HepG2 (cell line): ENCODE measurements around the gene PNKP. TPM values are rescaled to one million over a fixed set of nuclear protein-coding genes. Genes with fewer than 3 reads are reported as not detected.
A peak's percentile ranks its signal among the peaks of the same experiment; 100 is the strongest.

Experiments used
- BCL6 ChIP-seq: IDR thresholded peaks from 2 replicates; pipeline ENCODE4 v1.6.1; 2016; ENCODE audit warnings: missing genetic modification reagents, missing compliant biosample characterization
- CENPT ChIP-seq: sonication (generic); formaldehyde crosslinking; IDR thresholded peaks from 2 replicates; pipeline ENCODE4 v1.8.0; 2022; ENCODE audit warnings: low read depth, mild to moderate bottlenecking, moderate library complexity, missing genetic modification reagents
- DNMT1 ChIP-seq: sonication (generic); formaldehyde crosslinking; IDR thresholded peaks from 2 replicates; pipeline ENCODE4 v1.5.1; 2020; ENCODE audit warnings: mild to moderate bottlenecking, missing genetic modification reagents
- DPF2 ChIP-seq: sonication (generic); formaldehyde crosslinking; IDR thresholded peaks from 2 replicates; pipeline ENCODE4 v1.4.0; 2020; ENCODE audit warnings: mild to moderate bottlenecking, low read depth, missing genetic modification reagents, borderline replicate concordance
- FOSL1 ChIP-seq: sonication (generic); formaldehyde crosslinking; IDR thresholded peaks from 2 replicates; pipeline ENCODE4 v1.9.0; 2021; ENCODE audit warnings: missing genetic modification reagents, borderline replicate concordance
- HMG20A ChIP-seq: IDR thresholded peaks from 2 replicates; pipeline ENCODE4 v1.6.1; 2016; ENCODE audit warnings: borderline replicate concordance
- HMG20B ChIP-seq: conservative IDR thresholded peaks from 2 replicates; pipeline ENCODE4 v1.6.1; 2016; ENCODE audit warnings: missing genetic modification reagents, missing compliant biosample characterization
- KLF6 ChIP-seq: IDR thresholded peaks from 2 replicates; pipeline ENCODE4 v1.8.0; 2016; ENCODE audit warnings: missing biosample characterization, missing genetic modification reagents
- PHB2 ChIP-seq: fragments of 450-650 bp; IDR thresholded peaks from 2 replicates; pipeline ENCODE4 v1.6.1; 2018; ENCODE audit not compliant: partially characterized antibody
- PHF8 ChIP-seq: sonication (generic); formaldehyde crosslinking; IDR thresholded peaks from 2 replicates; pipeline ENCODE4 v1.5.0; 2020; ENCODE audit warnings: missing genetic modification reagents
- POLR2AphosphoS2 ChIP-seq: IDR thresholded peaks from 2 replicates; pipeline ENCODE4 v1.6.1; 2011; ENCODE audit warnings: low read depth, low read length, improper control_type of control experiment
- POLR2G ChIP-seq: fragments of 200-400 bp; formaldehyde crosslinking; IDR thresholded peaks from 2 replicates; pipeline ENCODE4 v1.6.1; 2018; ENCODE audit warnings: mild to moderate bottlenecking, low read depth, low read length, moderate library complexity
- REPIN1 ChIP-seq: sonication (generic); formaldehyde crosslinking; IDR thresholded peaks from 2 replicates; pipeline ENCODE4 v1.8.0; 2022; ENCODE audit warnings: missing genetic modification reagents, low read depth, mild to moderate bottlenecking, borderline replicate concordance
- ZFP36L2 ChIP-seq: sonication (generic); formaldehyde crosslinking; IDR thresholded peaks from 2 replicates; pipeline ENCODE4 v1.4.0; 2020; ENCODE audit warnings: missing genetic modification reagents
- ZIK1 ChIP-seq: sonication (generic); formaldehyde crosslinking; IDR thresholded peaks from 2 replicates; pipeline ENCODE4 v1.5.0; 2020; ENCODE audit warnings: mild to moderate bottlenecking, low read depth, missing genetic modification reagents, borderline replicate concordance
- ZNF225 ChIP-seq: sonication (generic); formaldehyde crosslinking; IDR thresholded peaks from 2 replicates; pipeline ENCODE4 v1.4.0; 2020; ENCODE audit warnings: mild to moderate bottlenecking, missing genetic modification reagents
- ZNF235 ChIP-seq: sonication (generic); formaldehyde crosslinking; IDR thresholded peaks from 2 replicates; pipeline ENCODE4 v1.8.1; 2023; ENCODE audit warnings: mild to moderate bottlenecking, missing genetic modification reagents, borderline replicate concordance
- ZNF274 ChIP-seq: sonication (generic); formaldehyde crosslinking; IDR thresholded peaks from 2 replicates; pipeline ENCODE4 v1.5.1; 2020; ENCODE audit warnings: mild to moderate bottlenecking, missing genetic modification reagents
- ZNF615 ChIP-seq: sonication (generic); formaldehyde crosslinking; IDR thresholded peaks from 2 replicates; pipeline ENCODE4 v1.5.0; 2020; ENCODE audit warnings: mild to moderate bottlenecking, missing genetic modification reagents, borderline replicate concordance
- ZSCAN21 ChIP-seq: sonication (generic); formaldehyde crosslinking; IDR thresholded peaks from 2 replicates; pipeline ENCODE4 v1.8.0; 2022; ENCODE audit warnings: mild to moderate bottlenecking, missing genetic modification reagents, moderate library complexity, borderline replicate concordance
- polyA plus RNA-seq, 8 experiments: library from polyadenylated mRNA; depleted of rRNA in 3 of 8; stranded (reverse) in 7 of 8; unstranded in 1 of 8; fragments of >200 nt; fragmentation: Illumina TruSeq in 4 of 8; extraction: Trizol in 4 of 8; gene quantifications; 2 replicates each; pipeline versions ENCODE4 v1.2.1 to v1.2.3, GENCODE V29; 2011 to 2016; ENCODE audit warnings: low read depth in 4 of 8, missing spikeins in 1 of 8, mixed read lengths in 1 of 8; ENCODE audit not compliant: insufficient read depth in 1 of 8
- total RNA-seq, 5 experiments: library from RNA; depleted of rRNA; stranded (reverse); fragments of >200 nt; fragmentation: Illumina TruSeq; extraction: Trizol; gene quantifications; 2 replicates each; pipeline ENCODE4 v1.2.3, GENCODE V29; 2016; ENCODE audit warnings: low read depth in 1 of 5
- TF ChIP-seq, protein P1 (sequence below): sonication (generic); formaldehyde crosslinking; conservative IDR thresholded peaks from 2 replicates; pipeline ENCODE4 v1.8.0; 2022; ENCODE audit warnings: low read depth, missing genetic modification reagents
- TF ChIP-seq, protein P2 (sequence below): IDR thresholded peaks from 2 replicates; pipeline ENCODE4 v1.6.1; 2012; ENCODE audit warnings: inconsistent platforms
- TF ChIP-seq, protein P3 (sequence below): sonication (generic); formaldehyde crosslinking; IDR thresholded peaks from 2 replicates; pipeline ENCODE4 v1.8.0; 2023; ENCODE audit warnings: mild to moderate bottlenecking, missing genetic modification reagents
- TF ChIP-seq, protein P4 (sequence below): sonication (generic); formaldehyde crosslinking; IDR thresholded peaks from 2 replicates; pipeline ENCODE4 v1.8.0; 2022; ENCODE audit warnings: mild to moderate bottlenecking, missing genetic modification reagents, borderline replicate concordance
- TF ChIP-seq, protein P5 (sequence below): sonication (generic); formaldehyde crosslinking; IDR thresholded peaks from 2 replicates; pipeline ENCODE4 v1.4.0; 2020; ENCODE audit warnings: low read depth, mild to moderate bottlenecking, missing genetic modification reagents

Gene PNKP
- total and polyA plus RNA-seq, 2 of the 13 experiments (the other 11 are each of a cell fraction or from before 2014, with no cell fraction given): 12.7 to 27.1 TPM

DNA sequence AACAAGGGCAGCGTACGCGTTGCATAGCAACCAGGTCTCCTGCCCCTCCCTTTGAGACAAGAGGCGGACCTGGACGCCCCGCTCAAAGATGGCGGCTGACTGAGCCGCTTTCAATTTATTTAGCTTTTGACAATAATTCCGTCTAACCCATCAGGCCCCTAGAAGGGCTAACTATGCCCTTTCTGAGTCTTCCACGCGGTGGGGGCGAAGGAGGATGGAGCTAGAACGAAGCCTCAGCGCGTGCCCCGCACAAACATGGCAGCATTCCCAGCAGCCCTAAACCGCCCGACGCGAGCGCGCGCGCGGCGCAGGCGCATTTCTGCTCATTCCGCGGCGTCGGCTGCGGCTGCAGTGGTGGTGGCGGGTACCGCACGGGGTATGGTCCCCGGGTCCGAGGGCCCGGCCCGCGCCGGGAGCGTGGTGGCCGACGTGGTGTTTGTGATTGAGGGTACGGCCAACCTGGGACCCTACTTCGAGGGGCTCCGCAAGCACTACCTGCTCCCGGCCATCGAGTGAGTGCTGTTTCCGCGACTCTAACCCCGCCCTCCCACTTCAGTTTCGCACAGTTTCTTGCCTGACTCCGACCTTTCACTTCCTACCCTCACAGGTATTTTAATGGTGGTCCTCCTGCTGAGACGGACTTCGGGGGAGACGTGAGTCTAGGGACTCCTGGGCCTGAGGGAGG lies 49.3 kb downstream of the PNKP start, which contains the start of gene MED25 (continued):
- TF ChIP-seq ZIK1 (CRISPR knock-in tag): peak; percentile 58; the same call in 1 of the 2 replicates
- TF ChIP-seq, protein P1, sequence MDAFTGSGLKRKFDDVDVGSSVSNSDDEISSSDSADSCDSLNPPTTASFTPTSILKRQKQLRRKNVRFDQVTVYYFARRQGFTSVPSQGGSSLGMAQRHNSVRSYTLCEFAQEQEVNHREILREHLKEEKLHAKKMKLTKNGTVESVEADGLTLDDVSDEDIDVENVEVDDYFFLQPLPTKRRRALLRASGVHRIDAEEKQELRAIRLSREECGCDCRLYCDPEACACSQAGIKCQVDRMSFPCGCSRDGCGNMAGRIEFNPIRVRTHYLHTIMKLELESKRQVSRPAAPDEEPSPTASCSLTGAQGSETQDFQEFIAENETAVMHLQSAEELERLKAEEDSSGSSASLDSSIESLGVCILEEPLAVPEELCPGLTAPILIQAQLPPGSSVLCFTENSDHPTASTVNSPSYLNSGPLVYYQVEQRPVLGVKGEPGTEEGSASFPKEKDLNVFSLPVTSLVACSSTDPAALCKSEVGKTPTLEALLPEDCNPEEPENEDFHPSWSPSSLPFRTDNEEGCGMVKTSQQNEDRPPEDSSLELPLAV (CRISPR knock-in tag): no peak
- TF ChIP-seq ZNF274: no peak; the same call in 1 of the 2 replicates
- TF ChIP-seq PHF8 (CRISPR knock-in tag): peak; percentile 86
- TF ChIP-seq ZNF615 (CRISPR knock-in tag): no peak
- TF ChIP-seq, protein P2, sequence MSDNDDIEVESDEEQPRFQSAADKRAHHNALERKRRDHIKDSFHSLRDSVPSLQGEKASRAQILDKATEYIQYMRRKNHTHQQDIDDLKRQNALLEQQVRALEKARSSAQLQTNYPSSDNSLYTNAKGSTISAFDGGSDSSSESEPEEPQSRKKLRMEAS: 0 out of 2 replicates have a peak, but pooled peaks have one; percentile 50
- no peak for TF ChIP-seq BCL6
- no peak for TF ChIP-seq REPIN1
- TF ChIP-seq ZSCAN21 (CRISPR knock-in tag): peak; percentile 40; the same call in 1 of the 2 replicates
- no peak for TF ChIP-seq HMG20A (CRISPR knock-in tag)
- TF ChIP-seq PHB2: no peak
- TF ChIP-seq, protein P3, sequence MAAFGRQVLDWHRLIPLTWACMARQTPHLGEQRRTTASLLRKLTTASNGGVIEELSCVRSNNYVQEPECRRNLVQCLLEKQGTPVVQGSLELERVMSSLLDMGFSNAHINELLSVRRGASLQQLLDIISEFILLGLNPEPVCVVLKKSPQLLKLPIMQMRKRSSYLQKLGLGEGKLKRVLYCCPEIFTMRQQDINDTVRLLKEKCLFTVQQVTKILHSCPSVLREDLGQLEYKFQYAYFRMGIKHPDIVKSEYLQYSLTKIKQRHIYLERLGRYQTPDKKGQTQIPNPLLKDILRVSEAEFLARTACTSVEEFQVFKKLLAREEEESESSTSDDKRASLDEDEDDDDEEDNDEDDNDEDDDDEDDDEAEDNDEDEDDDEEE: no peak
- TF ChIP-seq, protein P4, sequence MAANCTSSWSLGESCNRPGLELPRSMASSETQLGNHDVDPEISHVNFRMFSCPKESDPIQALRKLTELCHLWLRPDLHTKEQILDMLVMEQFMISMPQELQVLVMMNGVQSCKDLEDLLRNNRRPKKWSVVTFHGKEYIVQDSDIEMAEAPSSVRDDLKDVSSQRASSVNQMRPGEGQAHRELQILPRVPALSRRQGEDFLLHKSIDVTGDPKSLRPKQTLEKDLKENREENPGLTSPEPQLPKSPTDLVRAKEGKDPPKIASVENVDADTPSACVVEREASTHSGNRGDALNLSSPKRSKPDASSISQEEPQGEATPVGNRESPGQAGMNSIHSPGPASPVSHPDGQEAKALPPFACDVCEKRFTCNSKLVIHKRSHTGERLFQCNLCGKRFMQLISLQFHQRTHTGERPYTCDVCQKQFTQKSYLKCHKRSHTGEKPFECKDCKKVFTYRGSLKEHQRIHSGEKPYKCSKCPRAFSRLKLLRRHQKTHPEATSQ (CRISPR knock-in tag): no peak
- 0 out of 2 replicates have a peak, but pooled peaks have one; percentile 43 for TF ChIP-seq HMG20B
- TF ChIP-seq CENPT (CRISPR knock-in tag): no peak
- peak; percentile 61; the same call in 1 of the 2 replicates for TF ChIP-seq KLF6
- TF ChIP-seq DNMT1 (CRISPR knock-in tag): no peak
- TF ChIP-seq ZFP36L2 (CRISPR knock-in tag): no peak
- TF ChIP-seq POLR2AphosphoS2: no peak
- TF ChIP-seq, protein P5, sequence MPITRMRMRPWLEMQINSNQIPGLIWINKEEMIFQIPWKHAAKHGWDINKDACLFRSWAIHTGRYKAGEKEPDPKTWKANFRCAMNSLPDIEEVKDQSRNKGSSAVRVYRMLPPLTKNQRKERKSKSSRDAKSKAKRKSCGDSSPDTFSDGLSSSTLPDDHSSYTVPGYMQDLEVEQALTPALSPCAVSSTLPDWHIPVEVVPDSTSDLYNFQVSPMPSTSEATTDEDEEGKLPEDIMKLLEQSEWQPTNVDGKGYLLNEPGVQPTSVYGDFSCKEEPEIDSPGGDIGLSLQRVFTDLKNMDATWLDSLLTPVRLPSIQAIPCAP: no peak
- TF ChIP-seq ZNF235 (CRISPR knock-in tag): no peak
- no peak for TF ChIP-seq ZNF225 (CRISPR knock-in tag)
- TF ChIP-seq DPF2 (CRISPR knock-in tag): no peak
- TF ChIP-seq POLR2G: peak; percentile 80
- TF ChIP-seq FOSL1 (CRISPR knock-in tag): no peak
